ENCODE measurements around the gene FGF23.

- TF ChIP-seq CTCF (IDR thresholded peaks at IDR 0.05 in 2 of 3, conservative IDR thresholded peaks at IDR 0.05 in 1 of 3; ENCODE audit: borderline replicate concordance in 1 of 3, insufficient read depth in 1 of 3, low read depth in 2 of 3, low read length in 2 of 3) (no peak), EZH2 (IDR thresholded peaks at IDR 0.05) (no peak), RAD21 (IDR thresholded peaks at IDR 0.05; ENCODE audit: low read depth) (no peak), POLR2AphosphoS5 (IDR thresholded peaks at IDR 0.05; ENCODE audit: low read depth, low read length) (no peak), YY1 (IDR thresholded peaks at IDR 0.05; ENCODE audit: extremely low read depth, insufficient replicate concordance, low read depth, low read length) (no peak)
Observed at GRCh38 chr12:4324366-4324765, 55.1 kb downstream of the FGF23 start.
